Panc1 (cell line): ENCODE measurements around the gene DROSHA.

ENCODE experiments used
- CTCF ChIP-seq: fragments of 450-650 bp; IDR thresholded peaks from 2 replicates; pipeline ENCODE4 v1.5.1; 2017; ENCODE audit warnings: mild to moderate bottlenecking
- POLR2AphosphoS5 ChIP-seq: IDR thresholded peaks from 2 replicates; pipeline ENCODE4 v1.6.1; 2012; ENCODE audit warnings: mild to moderate bottlenecking, low read depth, low read length, moderate library complexity
- REST ChIP-seq, 2 experiments: IDR thresholded peaks; 2 replicates each; pipeline ENCODE4 v1.6.1; 2011 to 2012; ENCODE audit warnings: low read depth in 2 of 2, control low read depth in 1 of 2, low read length in 1 of 2, mild to moderate bottlenecking in 1 of 2, moderate library complexity in 1 of 2; ENCODE audit not compliant: insufficient read depth in 1 of 2
- SIN3A ChIP-seq: IDR thresholded peaks from 2 replicates; pipeline ENCODE4 v1.6.1; 2012; ENCODE audit warnings: low read depth, mild to moderate bottlenecking, low read length, moderate library complexity, borderline replicate concordance; ENCODE audit not compliant: insufficient read depth
- TCF7L2 ChIP-seq: IDR thresholded peaks from 2 replicates; pipeline ENCODE4 v1.6.1; 2011; ENCODE audit warnings: mild to moderate bottlenecking, low read depth, low read length, inconsistent platforms

GRCh38 chr5:31477971-31478370 lies 53.9 kb downstream of the DROSHA start:
- no peak for TF ChIP-seq CTCF
- TF ChIP-seq POLR2AphosphoS5: no peak
- TF ChIP-seq REST (IDR thresholded peaks at IDR 0.05; ENCODE audit: insufficient read depth in 1 of 2, low read depth in 2 of 2, low read length in 1 of 2): no peak
- no peak for TF ChIP-seq SIN3A
- no peak for TF ChIP-seq TCF7L2
